Kidney glomerular epithelial cell (primary cell): ENCODE measurements around the gene UBE2QL1.
"Not testable (repeated sequence)": the region's sequence is repeated elsewhere in the genome, so short reads cannot be mapped to it uniquely, and the experiment has no call there.

Experiments used
- DNase-seq: peaks from one replicate; lab custom pipeline; 2025; lab: John Stamatoyannopoulos, UW

The UBE2QL1 gene

GRCh38 chr5:6496636-6497035 is 48.0 kb downstream of the UBE2QL1 start:
- no peak for DNase-seq

DNA sequence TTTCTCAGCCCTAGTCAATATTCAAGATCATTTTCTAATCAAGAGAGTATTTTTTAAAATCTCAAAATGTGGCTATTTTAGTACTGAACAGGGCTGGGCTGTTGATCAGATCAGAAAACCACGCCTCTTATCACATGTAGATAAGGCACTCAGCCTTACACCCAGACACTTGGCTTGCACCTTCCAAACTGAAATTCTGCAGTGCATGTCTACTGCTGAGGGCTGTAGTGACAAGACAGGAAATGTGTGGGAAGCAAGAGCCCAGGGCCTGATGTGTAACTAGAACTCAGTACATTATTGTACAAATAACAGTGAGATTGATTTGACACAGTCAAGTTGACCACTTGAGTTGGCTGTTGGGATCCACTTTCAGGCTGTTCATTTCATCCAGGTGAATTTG is 48.6 kb downstream of the UBE2QL1 start:
- no peak for DNase-seq

- DNase-seq: no peak
Measured at GRCh38 chr5:6498968-6499367, 50.3 kb downstream of the UBE2QL1 start.

- DNase-seq: no peak
Measured at GRCh38 chr5:6501701-6502100, 53.0 kb downstream of the UBE2QL1 start.

- DNase-seq: no peak
Measured at GRCh38 chr5:6502421-6502820, 53.8 kb downstream of the UBE2QL1 start.

GRCh38 chr5:6503342-6503741 is 54.7 kb downstream of the UBE2QL1 start:
- DNase-seq: no peak

GRCh38 chr5:6504677-6505415 is 56.2 kb downstream of the UBE2QL1 start:
- DNase-seq: no peak

DNA sequence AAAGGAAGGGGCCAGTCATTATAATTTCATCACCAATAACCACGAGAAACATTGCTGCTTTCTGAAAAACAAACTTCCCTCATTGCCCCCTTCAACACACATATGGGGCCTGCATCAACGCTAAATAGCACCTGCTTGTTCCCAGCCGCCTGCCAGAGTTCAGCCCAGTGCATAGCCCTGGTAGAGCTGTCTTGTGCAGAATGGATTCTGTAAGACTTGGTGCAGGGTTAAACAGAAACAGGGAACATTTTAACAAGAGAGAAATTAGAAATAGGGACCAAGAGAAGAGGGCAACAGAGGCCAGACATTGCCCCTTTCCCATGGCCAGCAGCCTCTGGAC is 56.7 kb downstream of the UBE2QL1 start:
- no peak for DNase-seq

DNA sequence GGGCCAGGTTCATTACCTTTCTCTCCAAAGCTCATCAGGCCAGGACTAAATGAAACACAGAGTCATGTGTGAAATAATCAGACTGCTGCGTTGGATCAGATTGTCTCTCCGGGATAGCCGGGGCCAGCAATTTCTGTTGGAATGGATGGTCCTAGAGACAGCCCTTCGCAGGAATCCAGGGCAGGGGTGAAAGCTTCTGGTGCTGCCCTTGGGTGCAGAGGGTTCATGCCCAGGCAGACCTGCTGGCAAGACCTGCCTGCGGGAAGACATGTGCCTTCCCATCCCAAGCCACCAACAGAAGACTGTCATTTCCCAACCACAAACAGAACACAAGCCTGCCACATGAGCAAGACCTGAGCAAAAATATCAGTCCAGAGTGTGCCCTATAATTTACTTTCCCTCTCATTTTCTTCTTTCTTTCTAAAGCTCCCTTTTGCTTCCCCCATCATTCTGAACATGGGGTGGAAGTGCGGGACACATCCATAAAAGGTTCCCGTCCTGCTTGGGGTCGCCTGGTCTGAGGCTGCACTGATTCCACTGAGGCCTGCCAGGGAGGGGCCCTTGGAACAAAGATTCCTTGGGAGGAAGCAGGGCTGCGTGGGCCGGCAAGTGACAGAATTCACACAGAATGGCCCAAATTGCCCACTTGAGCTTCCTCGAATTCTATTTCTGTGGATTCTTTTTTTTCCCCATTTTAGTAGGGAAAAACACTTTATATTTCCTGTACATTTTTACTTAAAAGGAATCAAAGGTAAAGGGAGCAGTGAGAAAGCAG is 57.3 kb downstream of the UBE2QL1 start:
- no peak for DNase-seq

- no peak for DNase-seq
Measured at GRCh38 chr5:6506611-6507010, 58.0 kb downstream of the UBE2QL1 start.

- DNase-seq: no peak
Measured at GRCh38 chr5:6508931-6509330, 60.3 kb downstream of the UBE2QL1 start.

- DNase-seq: no peak
Measured at GRCh38 chr5:6510132-6510531, 61.5 kb downstream of the UBE2QL1 start.

DNA sequence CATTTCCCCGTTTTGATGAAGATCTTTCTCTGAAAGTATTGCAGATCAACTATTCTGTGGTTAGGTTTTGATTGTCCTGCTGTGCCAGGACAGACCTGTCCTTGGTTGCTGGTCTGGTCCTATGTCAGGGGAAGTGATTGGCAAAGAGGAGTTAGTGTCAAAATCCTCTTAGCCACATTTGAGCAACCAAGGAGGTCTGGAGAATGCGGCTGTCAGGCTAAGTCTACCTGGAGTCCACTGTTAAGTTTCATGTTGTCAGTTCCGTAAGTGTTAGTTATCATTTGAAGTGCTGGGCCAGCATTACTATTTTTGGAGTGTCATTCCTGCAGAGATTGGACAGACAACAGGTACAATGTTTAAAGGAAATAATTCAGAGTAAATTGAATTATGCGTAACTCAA is 62.3 kb downstream of the UBE2QL1 start:
- no peak for DNase-seq

- not testable (repeated sequence) for DNase-seq
Measured at GRCh38 chr5:6515812-6516211, 67.2 kb downstream of the UBE2QL1 start.

GRCh38 chr5:6516823-6517222 is 68.2 kb downstream of the UBE2QL1 start:
- no peak for DNase-seq

- DNase-seq: no peak
Measured at GRCh38 chr5:6517510-6517909, 68.9 kb downstream of the UBE2QL1 start.

GRCh38 chr5:6518298-6519057 is 69.8 kb downstream of the UBE2QL1 start:
- no peak for DNase-seq

DNA sequence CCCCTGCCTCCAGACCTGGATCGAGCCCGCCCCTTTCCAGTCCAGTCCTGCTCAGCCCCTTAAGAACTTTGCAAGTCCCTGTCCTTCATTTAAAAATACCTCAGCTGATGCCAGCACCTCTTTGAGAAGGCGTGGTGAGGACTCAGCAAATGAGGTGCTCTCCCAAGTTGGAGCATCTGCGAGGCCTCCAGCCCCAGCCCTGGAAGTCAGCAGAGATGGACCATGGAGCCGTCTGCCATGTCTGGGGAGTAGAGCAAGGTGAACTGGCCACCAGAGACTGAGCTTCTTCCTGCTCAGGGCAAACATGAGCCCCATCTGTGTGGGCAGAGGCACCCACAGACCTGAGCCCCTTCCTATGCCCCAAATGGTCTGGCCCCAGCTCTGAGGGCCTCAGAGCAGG is 71.5 kb downstream of the UBE2QL1 start:
- DNase-seq: no peak

DNA sequence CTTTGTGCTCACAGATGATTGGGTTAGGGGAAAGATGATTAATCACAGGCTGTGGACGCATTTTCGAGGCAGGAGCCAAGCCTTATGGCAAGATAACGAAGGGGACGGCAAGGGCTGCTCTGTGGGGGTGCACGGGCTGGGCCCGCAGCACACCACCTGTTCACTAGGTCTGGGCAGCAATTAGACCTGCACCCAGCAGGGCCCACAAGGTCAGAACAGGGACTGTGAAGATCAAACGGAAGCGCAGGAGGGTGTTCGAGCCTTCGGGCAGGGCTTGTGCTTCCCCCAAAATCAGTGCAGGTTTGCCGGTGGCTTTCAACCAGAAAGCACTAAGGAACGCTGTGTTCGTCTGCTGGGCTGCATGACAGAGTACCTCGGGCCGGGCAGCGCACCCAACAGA is 73.7 kb downstream of the UBE2QL1 start:
- no peak for DNase-seq

DNA sequence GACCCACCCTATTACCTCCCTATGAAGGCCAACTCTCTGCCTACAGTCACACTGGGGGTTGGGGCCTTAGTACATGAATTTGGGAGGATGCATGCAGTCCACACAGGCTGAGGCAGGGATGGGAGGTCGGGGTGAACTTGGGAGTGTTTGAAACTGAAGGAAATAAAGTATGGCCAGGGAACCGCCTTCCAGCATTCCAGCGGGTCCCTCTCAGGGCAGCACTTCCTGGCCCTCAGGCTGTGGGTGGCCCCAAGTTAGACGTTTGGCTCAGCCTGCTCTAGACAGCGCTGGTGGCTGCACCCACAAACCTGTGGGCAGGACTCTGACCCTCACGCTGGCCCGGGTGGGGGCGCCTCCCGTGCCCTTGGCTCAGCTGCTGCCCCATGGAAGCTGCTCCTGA is 74.3 kb downstream of the UBE2QL1 start:
- DNase-seq: no peak

DNA sequence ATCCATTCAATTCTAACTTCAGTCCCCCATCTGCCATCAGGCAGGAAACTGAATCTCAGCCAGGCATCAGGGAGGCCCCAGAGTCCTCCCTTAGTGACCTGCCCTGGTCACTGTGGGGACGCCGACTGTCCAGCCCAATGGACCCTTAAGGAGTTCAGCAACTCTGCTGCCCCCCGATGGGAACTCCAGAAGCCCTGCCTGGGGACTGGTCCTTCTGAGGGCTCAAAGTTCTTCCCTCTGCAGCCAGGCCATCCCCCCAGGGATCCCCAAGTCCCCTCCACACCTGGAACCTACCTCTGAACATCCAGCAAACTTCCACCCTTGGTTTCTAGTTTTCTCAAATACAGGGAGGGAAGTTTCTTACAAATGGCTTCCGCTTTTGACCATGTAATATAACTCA is 76.8 kb downstream of the UBE2QL1 start:
- DNase-seq: no peak

DNA sequence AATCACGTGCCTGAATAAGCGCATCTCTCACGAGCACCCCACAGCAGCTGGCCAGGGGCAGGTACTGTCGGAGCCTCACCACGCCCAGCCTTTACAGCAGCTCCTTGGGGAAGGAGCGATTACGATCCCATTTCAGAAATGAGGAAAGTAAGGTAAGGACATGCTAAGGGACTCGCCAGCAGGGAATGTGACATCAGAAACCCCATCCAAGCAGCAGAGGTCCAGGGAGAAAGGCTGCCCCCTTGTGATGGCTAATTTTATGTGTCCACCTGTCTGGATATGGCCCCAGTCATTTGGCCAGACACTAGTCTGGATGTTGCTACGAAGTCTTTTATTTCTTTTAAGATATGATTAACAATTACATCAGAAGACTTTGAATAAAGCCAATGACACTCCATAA is 77.3 kb downstream of the UBE2QL1 start:
- DNase-seq: no peak
